Middle frontal gyrus (tissue), 1 donor: ENCODE data around the gene TTBK1.

Experiments
- DNase-seq: peaks from one replicate; pipeline ENCODE4 v3.0.0-alpha.2; 2015; ENCODE audit warnings: low spot score; ENCODE audit errors: extremely low spot score

The TTBK1 gene

GRCh38 chr6:43222418-43223059 lies 20.7 kb upstream of the TTBK1 start:
- DNase-seq, result no peak

- no peak for DNase-seq
Measured at GRCh38 chr6:43223175-43223574, 20.1 kb upstream of the TTBK1 start.

- no peak for DNase-seq
Measured at GRCh38 chr6:43226192-43226851, 17.0 kb upstream of the TTBK1 start.

- DNase-seq, result peak; percentile 56
Measured at GRCh38 chr6:43228951-43229802, 14.1 kb upstream of the TTBK1 start, which contains the start of gene DNPH1. Gene DNPH1 (minus strand): TSS chr6:43229481. CDS start chr6:43229456, 25 bp downstream.

GRCh38 chr6:43229803-43230620 lies 13.3 kb upstream of the TTBK1 start:
- no peak for DNase-seq

GRCh38 chr6:43231053-43231452 lies 12.2 kb upstream of the TTBK1 start:
- no peak for DNase-seq

- DNase-seq, result no peak
Measured at GRCh38 chr6:43231735-43232450, 11.4 kb upstream of the TTBK1 start.

GRCh38 chr6:43235841-43236240 lies 7.4 kb upstream of the TTBK1 start:
- DNase-seq, result no peak

- no peak for DNase-seq
Measured at GRCh38 chr6:43239054-43239453, 4.2 kb upstream of the TTBK1 start.

GRCh38 chr6:43240950-43241349 lies 2.3 kb upstream of the TTBK1 start:
- DNase-seq, result no peak

- no peak for DNase-seq
Measured at GRCh38 chr6:43241446-43241845, 1.8 kb upstream of the TTBK1 start.

GRCh38 chr6:43243664-43244321 lies 512 bp downstream of the TTBK1 start:
- DNase-seq, result no peak

GRCh38 chr6:43246301-43247113 lies 3.2 kb downstream of the TTBK1 start:
- DNase-seq, result peak; percentile 54

- DNase-seq, result peak; percentile 71
Measured at GRCh38 chr6:43247114-43247999, 4.1 kb downstream of the TTBK1 start.

GRCh38 chr6:43248101-43248500 lies 4.8 kb downstream of the TTBK1 start:
- DNase-seq, result no peak

GRCh38 chr6:43248791-43249190 lies 5.5 kb downstream of the TTBK1 start:
- no peak for DNase-seq

GRCh38 chr6:43250992-43251373 lies 7.7 kb downstream of the TTBK1 start:
- DNase-seq, result no peak

- DNase-seq, result no peak
Measured at GRCh38 chr6:43253401-43253800, 10.1 kb downstream of the TTBK1 start.
